ENCODE results near the gene SENP5.

DNA sequence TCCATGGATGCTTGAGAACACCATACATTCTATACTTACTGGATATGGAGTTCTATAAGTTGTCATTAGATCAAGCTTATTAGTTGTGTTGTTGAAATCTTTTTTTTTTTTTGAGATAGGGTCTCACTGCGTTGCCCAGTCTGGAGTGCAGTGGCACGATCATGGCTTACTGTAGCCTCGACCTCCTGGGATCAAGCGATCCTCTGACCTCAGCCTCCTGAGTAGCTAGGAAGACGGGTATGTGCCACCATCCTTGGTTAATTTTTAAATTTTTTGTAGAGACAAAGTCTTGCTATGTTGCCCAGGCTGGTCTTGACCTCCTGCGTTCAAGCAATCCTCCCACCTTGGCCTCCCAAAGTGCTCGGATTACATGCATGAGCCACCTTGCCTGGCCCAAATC, 87.1 kb downstream of the SENP5 start:
- TF ChIP-seq POLR2A (IDR thresholded peaks at IDR 0.05) (no peak), EP300 (IDR thresholded peaks at IDR 0.05) (no peak)
- TF ChIP-seq, protein P1, sequence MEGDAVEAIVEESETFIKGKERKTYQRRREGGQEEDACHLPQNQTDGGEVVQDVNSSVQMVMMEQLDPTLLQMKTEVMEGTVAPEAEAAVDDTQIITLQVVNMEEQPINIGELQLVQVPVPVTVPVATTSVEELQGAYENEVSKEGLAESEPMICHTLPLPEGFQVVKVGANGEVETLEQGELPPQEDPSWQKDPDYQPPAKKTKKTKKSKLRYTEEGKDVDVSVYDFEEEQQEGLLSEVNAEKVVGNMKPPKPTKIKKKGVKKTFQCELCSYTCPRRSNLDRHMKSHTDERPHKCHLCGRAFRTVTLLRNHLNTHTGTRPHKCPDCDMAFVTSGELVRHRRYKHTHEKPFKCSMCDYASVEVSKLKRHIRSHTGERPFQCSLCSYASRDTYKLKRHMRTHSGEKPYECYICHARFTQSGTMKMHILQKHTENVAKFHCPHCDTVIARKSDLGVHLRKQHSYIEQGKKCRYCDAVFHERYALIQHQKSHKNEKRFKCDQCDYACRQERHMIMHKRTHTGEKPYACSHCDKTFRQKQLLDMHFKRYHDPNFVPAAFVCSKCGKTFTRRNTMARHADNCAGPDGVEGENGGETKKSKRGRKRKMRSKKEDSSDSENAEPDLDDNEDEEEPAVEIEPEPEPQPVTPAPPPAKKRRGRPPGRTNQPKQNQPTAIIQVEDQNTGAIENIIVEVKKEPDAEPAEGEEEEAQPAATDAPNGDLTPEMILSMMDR (IDR thresholded peaks at IDR 0.05), result no peak
